Bone marrow (tissue), 2 donors: ENCODE data around the gene PTMA.
A peak's percentile ranks its signal among the peaks of the same experiment; 100 is the strongest.

ENCODE experiments used
- DNase-seq, 2 donors: peaks; one replicate each; lab custom pipeline; 2025; lab: John Stamatoyannopoulos, UW

The PTMA gene

GRCh38 chr2:231676243-231676642 lies 32.1 kb upstream of the PTMA start:
- DNase-seq, result no peak

DNA sequence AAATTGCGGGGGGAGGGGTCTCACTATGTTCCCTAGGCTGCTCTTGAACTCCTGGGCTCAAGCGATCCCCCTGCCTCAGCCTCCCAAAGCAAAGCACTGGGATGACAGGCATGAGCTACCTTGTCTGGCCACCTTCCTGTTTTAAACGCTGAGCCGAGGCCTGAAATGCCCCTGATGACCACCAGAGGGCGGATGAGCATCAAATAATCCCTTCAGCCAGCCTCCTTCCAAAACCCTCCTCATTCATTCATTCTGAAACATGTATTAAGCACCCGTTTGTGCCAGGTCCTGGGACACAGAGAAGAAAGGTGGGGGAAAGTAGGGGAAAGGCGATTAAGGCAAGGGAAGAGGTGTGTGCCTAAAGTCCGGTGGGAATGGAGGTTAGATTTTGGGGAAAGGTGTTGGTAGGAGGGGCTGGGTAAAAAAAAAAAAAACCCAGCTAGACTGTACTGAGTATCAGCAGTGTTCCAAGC lies 30.7 kb upstream of the PTMA start:
- peak; percentile 34 to 88 for DNase-seq

- no peak for DNase-seq
Observed at GRCh38 chr2:231679908-231680284, 28.4 kb upstream of the PTMA start.

DNA sequence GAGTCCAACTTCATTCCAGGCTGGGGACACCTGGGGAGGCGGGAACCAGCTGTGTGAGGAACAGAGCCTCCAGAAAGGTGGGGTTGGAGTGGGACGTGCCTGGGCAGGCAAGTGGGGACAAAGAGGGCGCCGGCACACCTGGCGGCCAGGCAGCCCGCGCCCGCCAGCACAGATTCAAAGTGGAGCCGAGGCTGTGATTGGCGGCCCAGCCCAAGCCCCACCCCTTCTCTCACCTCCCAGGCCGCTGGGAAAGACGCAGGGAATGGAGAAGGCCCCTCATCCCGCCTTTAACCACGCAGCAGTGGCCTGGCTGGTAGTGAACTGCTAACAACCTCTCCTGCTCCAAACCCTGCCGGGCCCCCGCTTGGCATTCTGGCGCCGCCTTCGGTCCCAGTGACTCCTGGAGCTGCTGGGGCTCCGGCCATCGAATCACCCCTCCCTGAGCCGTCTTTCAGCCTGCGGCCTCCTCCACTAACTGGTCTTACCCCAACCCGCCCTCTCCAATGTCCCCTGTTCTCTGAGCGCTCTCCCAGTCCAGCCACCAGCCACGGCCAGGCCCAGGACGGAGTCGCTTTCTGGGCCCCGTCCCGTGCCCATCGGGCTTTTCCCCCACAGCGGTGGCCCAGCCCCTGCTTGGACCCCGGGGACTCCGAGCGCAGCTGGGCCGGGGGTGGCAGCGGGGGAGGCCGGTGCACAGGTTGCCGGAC lies 27.9 kb upstream of the PTMA start:
- DNase-seq, result no peak

DNA sequence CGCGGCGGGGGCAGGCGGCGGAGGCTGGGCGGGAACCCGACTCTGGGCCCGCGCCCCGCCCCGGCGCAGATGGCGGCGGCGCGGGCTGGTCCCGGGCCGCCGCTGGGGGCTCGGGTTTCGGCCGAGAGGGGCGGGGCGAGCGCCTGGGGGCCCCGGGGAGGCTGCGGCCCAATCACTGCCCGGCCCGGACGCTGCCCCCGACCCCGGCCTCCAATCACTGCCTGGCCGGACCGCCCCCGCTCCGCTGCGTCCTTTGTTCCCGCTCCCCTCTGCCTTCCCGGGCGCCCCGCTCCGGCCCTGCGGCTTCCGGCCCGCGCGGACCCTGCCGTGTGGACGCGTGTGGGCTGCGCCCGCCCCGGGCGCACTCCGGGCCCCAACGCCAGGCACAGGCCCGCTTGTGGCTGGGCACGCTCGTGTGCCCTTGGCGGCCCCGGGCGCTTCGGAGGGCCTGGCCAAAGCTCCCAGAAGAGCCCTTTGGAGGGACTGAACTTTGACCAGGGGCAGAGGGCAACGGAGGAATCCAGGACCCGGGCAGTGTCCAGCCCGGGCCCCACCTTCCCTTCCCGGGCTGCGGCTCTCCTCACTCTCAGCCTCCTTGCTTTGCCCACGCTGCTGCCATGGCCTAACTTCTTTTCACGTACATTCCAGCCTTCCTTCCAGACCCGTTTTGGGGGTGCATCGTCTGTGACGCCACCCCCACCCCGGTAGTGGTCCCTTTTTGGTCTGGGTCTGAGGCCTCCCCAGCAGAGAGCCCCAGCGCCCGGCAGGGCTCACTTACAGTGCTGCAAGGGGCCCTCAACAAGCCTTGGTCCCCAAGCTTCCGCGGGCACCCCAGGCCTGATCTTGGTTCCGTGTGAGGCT lies 27.1 kb upstream of the PTMA start:
- DNase-seq, result peak in 1 of 2 donors; percentile 10

- peak in 1 of 2 donors; percentile 24 for DNase-seq
Observed at GRCh38 chr2:231682603-231683291, 25.6 kb upstream of the PTMA start.

GRCh38 chr2:231683292-231684235 lies 24.8 kb upstream of the PTMA start:
- no peak for DNase-seq

DNA sequence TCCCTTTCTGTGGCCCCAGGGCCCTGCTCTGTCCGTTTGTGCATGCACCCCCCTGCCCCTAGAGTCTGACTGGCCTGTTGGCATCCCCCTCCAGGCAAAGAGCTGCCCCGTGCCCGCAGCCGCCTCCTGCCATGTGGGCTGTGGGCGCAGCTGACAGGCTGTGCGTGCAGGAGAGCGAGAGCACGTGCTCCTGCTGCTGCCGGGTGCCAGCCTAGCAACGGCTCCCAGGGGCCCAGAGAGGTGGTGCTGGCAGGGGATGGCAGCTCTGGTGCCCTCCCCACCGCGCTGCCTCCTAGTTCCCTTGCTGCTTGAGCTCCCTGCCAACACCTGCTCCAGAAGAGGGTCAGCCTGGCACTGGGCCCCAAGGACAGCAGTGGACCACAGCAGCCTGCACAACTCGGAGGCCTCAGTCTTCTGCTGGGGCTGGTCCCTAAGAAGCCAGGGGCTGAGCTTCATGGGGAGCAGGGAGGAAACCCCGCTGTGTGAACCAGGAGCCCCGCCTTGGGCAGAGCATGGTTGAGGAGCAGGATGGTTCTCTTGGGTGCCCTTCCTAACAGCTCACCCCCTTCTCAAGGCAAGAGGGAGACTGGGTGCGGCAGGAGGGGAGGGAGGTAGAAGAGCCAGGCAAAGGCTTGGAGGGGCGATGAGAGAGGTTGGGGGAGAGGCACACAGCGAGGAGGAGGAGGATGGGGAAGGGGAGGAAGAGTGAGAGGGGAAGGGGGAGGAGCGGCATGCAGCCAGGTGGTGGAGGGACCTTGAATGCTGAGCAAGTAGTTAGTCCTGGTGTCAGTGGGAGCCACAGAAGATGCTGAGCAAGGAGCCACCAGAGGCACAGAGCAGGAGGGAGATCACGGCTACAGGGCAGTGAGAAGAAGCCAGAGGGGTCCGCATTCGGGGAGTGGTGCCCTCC lies 23.8 kb upstream of the PTMA start:
- DNase-seq, result no peak

GRCh38 chr2:231685349-231686191 lies 22.8 kb upstream of the PTMA start:
- DNase-seq, result no peak

- no peak for DNase-seq
Observed at GRCh38 chr2:231686192-231687100, 21.9 kb upstream of the PTMA start.

DNA sequence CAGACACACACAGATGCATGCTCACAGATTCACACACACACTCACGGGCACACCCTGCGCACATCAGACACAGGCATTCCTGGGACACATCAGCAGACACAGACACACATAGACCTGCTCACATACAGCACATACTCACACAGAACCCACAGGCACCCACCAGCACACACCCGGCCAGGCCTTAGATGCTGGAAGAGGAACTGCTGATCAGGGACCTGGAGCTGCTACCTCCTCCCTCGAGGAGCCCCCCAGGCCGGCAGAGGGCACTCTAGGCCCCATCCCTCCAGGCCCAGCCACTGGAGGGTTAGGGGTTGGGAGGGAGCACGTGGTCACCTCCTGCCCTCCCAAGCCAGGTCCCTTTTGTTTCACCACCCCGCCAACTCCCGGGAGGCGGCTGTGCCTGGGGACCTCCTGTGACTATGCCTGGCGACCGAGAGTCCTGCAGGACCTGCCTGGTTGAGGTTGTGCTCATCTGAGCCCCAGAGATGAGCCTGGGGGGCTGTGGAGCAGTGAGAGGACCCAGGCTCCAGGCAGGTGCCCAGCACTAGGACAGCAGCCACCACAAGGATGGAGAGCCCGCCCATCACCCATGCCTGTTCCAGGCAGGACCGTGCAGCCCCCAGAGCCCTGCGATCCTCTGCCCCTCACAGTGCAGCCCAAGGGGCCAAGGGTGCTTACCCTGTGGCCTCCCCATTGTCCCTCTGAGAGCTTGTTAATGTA lies 21.0 kb upstream of the PTMA start:
- peak; percentile 30 to 81 for DNase-seq

DNA sequence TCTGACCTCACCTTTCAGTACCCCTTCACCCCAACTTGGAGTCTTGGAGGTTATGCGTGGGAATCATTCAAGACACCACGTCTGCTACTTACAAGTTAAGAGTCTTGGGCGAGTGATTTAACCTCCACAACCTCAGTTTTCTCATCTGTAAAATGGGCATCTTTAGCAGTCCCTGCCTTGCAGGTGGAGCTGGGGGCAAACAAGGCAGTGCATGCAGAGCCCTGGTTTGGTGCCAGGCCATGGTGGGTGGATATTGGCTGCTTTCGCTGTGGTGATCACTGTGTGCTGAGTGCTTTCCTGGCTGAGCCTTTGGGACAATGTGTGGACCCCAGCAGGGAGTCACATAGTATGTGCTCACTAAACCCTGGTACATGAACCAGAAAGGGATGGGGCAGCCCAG lies 20.4 kb upstream of the PTMA start:
- no peak for DNase-seq

GRCh38 chr2:231688719-231689118 lies 19.6 kb upstream of the PTMA start:
- DNase-seq, result no peak

DNA sequence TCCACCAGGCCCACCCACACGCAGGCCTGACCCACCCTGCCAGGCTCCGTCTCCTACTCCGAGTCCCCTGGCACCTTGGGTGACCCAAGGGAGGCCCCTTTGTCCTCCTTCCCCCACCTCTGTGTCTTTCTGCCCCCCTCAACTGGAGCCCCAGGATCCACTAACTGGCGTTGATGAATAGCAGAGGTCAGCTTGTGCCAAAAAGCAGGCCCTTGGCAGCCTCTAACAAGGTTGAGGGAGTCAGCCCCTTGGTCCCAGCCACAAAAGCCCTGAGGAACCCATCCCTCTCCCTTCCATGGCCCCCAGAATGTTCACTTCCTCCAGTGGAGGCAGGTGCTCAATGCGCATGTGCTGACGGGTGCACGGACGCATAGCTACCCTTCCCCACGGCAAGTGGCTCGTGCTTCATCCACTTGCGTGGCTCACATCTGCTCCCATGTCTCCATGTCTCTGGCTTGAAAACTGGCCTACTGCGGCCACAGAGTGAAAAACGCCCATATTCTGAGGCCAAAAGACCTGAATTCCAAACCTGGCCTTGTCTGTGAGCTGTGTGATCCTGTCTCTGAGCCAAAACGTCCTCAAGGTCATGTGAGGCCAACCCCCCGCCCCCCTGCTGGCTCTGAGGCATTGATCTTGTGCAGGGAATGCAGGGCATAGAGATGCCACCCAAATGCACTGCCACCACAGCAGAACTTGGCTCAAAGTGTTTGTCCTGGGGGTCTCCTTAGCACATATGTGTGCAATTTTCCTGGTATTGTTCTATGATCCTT lies 19.0 kb upstream of the PTMA start:
- no peak for DNase-seq

GRCh38 chr2:231691251-231691772 lies 17.0 kb upstream of the PTMA start:
- DNase-seq, result no peak

DNA sequence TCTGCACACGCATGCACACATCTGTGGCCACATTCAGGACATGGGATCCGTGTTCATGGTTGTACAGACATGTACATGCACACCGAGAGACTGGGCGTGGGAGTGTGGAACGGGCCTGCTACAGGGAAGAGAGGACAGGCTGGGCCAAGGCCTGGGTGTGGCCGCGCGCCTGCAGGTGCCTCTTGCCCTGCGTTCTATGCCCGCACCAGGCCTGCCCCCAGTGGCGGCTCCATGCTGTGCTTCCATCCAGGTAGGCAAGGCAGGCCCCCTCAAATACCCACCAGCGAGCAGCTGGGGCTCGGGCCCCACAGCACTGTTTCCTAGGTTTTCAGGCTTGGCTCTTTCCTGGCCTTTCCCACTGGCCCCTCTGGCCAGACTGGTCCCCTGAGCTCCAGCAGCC lies 15.5 kb upstream of the PTMA start:
- DNase-seq, result no peak

GRCh38 chr2:231693956-231694355 lies 14.4 kb upstream of the PTMA start:
- DNase-seq, result no peak
